ENCODE data around the gene SNX3. TPM values are rescaled to one million over a fixed set of nuclear protein-coding genes. Genes with fewer than 3 reads are reported as not detected.
"Not testable (repeated sequence)": the region's sequence is repeated elsewhere in the genome, so short reads cannot be mapped to it uniquely, and the experiment has no call there.

Gene SNX3
- total RNA-seq, 1 donor from 2014 or later = 78.0 TPM

GRCh38 chr6:108250240-108250866 lies 10.5 kb downstream of the SNX3 start:
- H3K27me3 Mint-ChIP-seq = no peaks in the 10 kb centered on the region
- H3K4me3 Mint-ChIP-seq = no peak overlapping the region
- H3K36me3 Mint-ChIP-seq (ENCODE audit: low read depth) = peaks cover 34% of the 10 kb centered on the region
- no peak for DNase-seq
- H3K4me1 Mint-ChIP-seq = peaks cover 20% of the 10 kb centered on the region
- no peak overlapping the region for H3K27ac Mint-ChIP-seq
- intact Hi-C loops (cut with micrococcal nuclease) = no loop called here
- H3K9me3 Mint-ChIP-seq = no peaks in the 10 kb centered on the region

DNA sequence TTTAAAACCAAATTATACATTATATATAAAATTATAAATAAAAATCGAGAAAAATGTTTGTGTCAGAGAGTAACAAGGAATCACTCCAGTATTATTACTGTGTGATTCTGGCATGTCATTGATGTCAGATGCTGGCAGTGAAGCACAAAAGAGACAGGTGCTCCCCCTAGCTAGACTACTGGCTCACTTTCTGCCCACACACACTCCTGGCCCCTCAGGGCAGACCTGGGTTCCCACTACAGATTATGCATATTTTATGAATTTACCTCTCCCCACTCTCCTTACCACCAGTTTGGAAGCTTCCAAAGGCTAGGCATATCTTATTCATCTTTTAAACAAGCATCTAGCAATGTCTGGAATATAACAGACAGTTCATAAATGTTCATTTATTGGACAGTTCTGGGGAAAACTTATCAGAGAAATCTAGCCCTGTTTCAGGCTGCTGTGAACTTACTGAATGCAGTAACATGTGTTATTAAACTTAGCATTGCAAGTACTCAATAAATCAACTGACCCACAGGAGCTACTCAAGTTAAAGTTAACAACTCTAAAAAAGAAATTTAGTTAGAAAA lies 12.8 kb downstream of the SNX3 start:
- H3K9me3 Mint-ChIP-seq = no peaks in the 10 kb centered on the region
- H3K36me3 Mint-ChIP-seq (ENCODE audit: low read depth) = peaks cover 44% of the 10 kb centered on the region
- H3K27me3 Mint-ChIP-seq = no peaks in the 10 kb centered on the region
- DNase-seq = no peak
- no peak overlapping the region for H3K27ac Mint-ChIP-seq
- peaks cover 13% of the 10 kb centered on the region for H3K4me1 Mint-ChIP-seq
- intact Hi-C loops (cut with micrococcal nuclease) = no loop called here
- no peak overlapping the region for H3K4me3 Mint-ChIP-seq

GRCh38 chr6:108245095-108245494 lies 15.7 kb downstream of the SNX3 start:
- peaks cover 47% of the 10 kb centered on the region for H3K36me3 Mint-ChIP-seq (ENCODE audit: low read depth)
- H3K9me3 Mint-ChIP-seq; H3K27me3 Mint-ChIP-seq; H3K4me1 Mint-ChIP-seq; intact Hi-C loops (cut with micrococcal nuclease); DNase-seq; H3K27ac Mint-ChIP-seq; H3K4me3 Mint-ChIP-seq: not testable (repeated sequence)

GRCh38 chr6:108243836-108244235 lies 17.0 kb downstream of the SNX3 start:
- intact Hi-C loops (cut with micrococcal nuclease) = no loop called here
- Mint-ChIP-seq H3K27me3 (no peaks in the 10 kb centered on the region), H3K4me1 (peaks cover 5% of the 10 kb centered on the region), H3K4me3 (no peak overlapping the region), H3K9me3 (no peaks in the 10 kb centered on the region), H3K27ac (no peak overlapping the region), H3K36me3 (ENCODE audit: low read depth) (peaks cover 57% of the 10 kb centered on the region)
- no peak for DNase-seq

- intact Hi-C loops (cut with micrococcal nuclease) = no loop called here
- DNase-seq = no peak
- Mint-ChIP-seq H3K4me1 (peaks cover 2% of the 10 kb centered on the region), H3K36me3 (ENCODE audit: low read depth) (peaks cover 52% of the 10 kb centered on the region), H3K4me3 (no peak overlapping the region), H3K9me3 (no peaks in the 10 kb centered on the region), H3K27ac (no peak overlapping the region), H3K27me3 (no peaks in the 10 kb centered on the region)
These were observed 18.1 kb downstream of the SNX3 start for GRCh38 chr6:108242721-108243120.

- Mint-ChIP-seq H3K4me1 (peaks cover 2% of the 10 kb centered on the region), H3K4me3 (no peak overlapping the region), H3K27ac (no peak overlapping the region), H3K9me3 (no peaks in the 10 kb centered on the region), H3K36me3 (ENCODE audit: low read depth) (peaks cover 52% of the 10 kb centered on the region), H3K27me3 (no peaks in the 10 kb centered on the region)
- intact Hi-C loops (cut with micrococcal nuclease) = no loop called here
- DNase-seq = no peak
These were observed 18.6 kb downstream of the SNX3 start for GRCh38 chr6:108242259-108242658.

GRCh38 chr6:108238322-108238721 lies 22.5 kb downstream of the SNX3 start:
- H3K27ac Mint-ChIP-seq = no peak overlapping the region
- peaks cover 34% of the 10 kb centered on the region for H3K36me3 Mint-ChIP-seq (ENCODE audit: low read depth)
- H3K4me3 Mint-ChIP-seq = no peak overlapping the region
- no peaks in the 10 kb centered on the region for H3K27me3 Mint-ChIP-seq
- no peaks in the 10 kb centered on the region for H3K4me1 Mint-ChIP-seq
- no peaks in the 10 kb centered on the region for H3K9me3 Mint-ChIP-seq
- DNase-seq = no peak
- intact Hi-C loops (cut with micrococcal nuclease) = no loop called here

GRCh38 chr6:108236791-108237190 lies 24.0 kb downstream of the SNX3 start:
- Mint-ChIP-seq H3K4me3 (no peak overlapping the region), H3K36me3 (ENCODE audit: low read depth) (peaks cover 24% of the 10 kb centered on the region), H3K9me3 (no peaks in the 10 kb centered on the region), H3K4me1 (no peaks in the 10 kb centered on the region), H3K27me3 (no peaks in the 10 kb centered on the region), H3K27ac (no peak overlapping the region)
- intact Hi-C loops (cut with micrococcal nuclease) = no loop called here
- no peak for DNase-seq

DNA sequence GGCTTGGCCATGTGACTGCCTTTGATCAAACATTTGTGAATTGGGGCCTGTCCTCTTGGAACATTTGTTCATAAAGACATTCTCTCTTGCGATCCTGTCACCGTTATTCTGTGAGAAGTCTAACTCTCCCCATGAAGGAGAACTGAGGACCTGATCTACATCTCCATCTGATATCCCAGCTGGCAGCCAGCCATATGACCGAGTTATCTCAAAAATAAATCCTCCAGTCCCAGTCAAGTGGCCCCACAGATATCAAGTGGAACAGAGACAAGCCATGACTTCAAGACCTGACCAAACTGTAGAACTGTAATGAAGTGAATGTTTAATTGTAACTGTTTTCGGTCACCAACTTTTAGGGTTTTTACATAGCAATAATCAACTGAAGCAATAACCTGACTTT lies 25.7 kb downstream of the SNX3 start:
- Mint-ChIP-seq H3K4me1 (no peaks in the 10 kb centered on the region), H3K36me3 (ENCODE audit: low read depth) (peaks cover 16% of the 10 kb centered on the region)
- intact Hi-C loops (cut with micrococcal nuclease) = no loop called here

DNA sequence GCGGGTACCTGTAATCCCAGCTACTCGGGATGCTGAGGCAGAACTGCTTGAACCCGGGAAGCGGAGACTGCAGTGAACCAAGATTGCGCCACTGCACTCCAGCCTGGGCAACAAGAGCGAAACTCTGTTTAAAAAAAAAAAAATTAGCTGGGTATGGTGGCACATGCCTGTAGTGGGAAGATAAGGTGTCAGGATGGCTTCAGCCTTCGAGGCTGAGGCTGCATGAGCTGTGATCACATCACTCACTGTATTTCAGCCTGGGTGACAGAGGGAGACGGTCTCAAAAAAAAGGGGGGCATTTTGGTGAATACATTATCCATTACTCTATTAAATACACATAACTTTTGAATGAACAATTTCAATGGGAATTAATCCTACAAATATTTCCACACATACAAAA lies 32.4 kb downstream of the SNX3 start:
- H3K4me1 Mint-ChIP-seq = no peaks in the 10 kb centered on the region
- DNase-seq = no peak
- no peak overlapping the region for H3K4me3 Mint-ChIP-seq
- intact Hi-C loops (cut with micrococcal nuclease) = no loop called here
- no peaks in the 10 kb centered on the region for H3K27me3 Mint-ChIP-seq
- H3K27ac Mint-ChIP-seq = no peak overlapping the region
- no peaks in the 10 kb centered on the region for H3K9me3 Mint-ChIP-seq
- peaks cover 6% of the 10 kb centered on the region for H3K36me3 Mint-ChIP-seq (ENCODE audit: low read depth)

More for the DNA sequence above, 25.7 kb downstream of the SNX3 start:
- Mint-ChIP-seq H3K9me3 (no peaks in the 10 kb centered on the region), H3K27ac (no peak overlapping the region), H3K27me3 (no peaks in the 10 kb centered on the region), H3K4me3 (no peak overlapping the region)
- DNase-seq = no peak

DNA sequence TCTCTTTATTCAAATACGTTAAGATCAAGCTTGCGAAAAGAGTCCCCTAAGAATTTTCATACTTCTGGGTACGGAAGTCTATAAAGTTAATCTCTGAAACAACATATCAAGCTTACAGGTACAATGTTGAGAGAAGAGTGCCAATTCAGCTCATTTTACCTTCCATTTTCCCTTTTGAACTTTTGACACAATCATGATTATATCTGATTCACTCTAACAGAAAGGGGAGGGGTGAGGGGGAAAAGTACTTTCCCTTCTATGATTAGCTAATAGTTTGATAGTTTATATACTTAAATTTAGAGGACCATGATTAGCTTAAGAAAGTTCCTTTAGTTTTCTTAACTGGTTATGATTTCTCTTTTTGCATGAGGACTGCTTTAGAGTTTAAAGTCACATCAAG lies 33.5 kb downstream of the SNX3 start:
- DNase-seq = no peak
- H3K27me3 Mint-ChIP-seq = no peaks in the 10 kb centered on the region
- H3K4me1 Mint-ChIP-seq = peaks cover 7% of the 10 kb centered on the region
- H3K4me3 Mint-ChIP-seq = no peak overlapping the region
- peaks cover 10% of the 10 kb centered on the region for H3K36me3 Mint-ChIP-seq (ENCODE audit: low read depth)
- intact Hi-C loops (cut with micrococcal nuclease) = no loop called here
- H3K9me3 Mint-ChIP-seq = no peaks in the 10 kb centered on the region
- H3K27ac Mint-ChIP-seq = no peak overlapping the region

- intact Hi-C loops (cut with micrococcal nuclease) = loop anchor here (2.0 kb wide), 1 partner anchor 38 kb away; the partner anchor contains the start of gene SNX3
- peak overlapping the region; percentile 6 for H3K4me3 Mint-ChIP-seq
- no peaks in the 10 kb centered on the region for H3K9me3 Mint-ChIP-seq
- H3K27ac Mint-ChIP-seq = peak overlapping the region; percentile 68
- peaks cover 35% of the 10 kb centered on the region for H3K36me3 Mint-ChIP-seq (ENCODE audit: low read depth)
- DNase-seq = no peak
- H3K4me1 Mint-ChIP-seq = peaks cover 11% of the 10 kb centered on the region
- H3K27me3 Mint-ChIP-seq = no peaks in the 10 kb centered on the region
These were observed 38.3 kb downstream of the SNX3 start for GRCh38 chr6:108222504-108222903.

- intact Hi-C loops (cut with micrococcal nuclease) = loop anchor here (2.0 kb wide), 1 partner anchor 39 kb away; the partner anchor contains the start of gene SNX3
- H3K9me3 Mint-ChIP-seq = no peaks in the 10 kb centered on the region
- peaks cover 35% of the 10 kb centered on the region for H3K36me3 Mint-ChIP-seq (ENCODE audit: low read depth)
- no peak overlapping the region for H3K4me3 Mint-ChIP-seq
- no peaks in the 10 kb centered on the region for H3K27me3 Mint-ChIP-seq
- peaks cover 11% of the 10 kb centered on the region for H3K4me1 Mint-ChIP-seq
- H3K27ac Mint-ChIP-seq = peak overlapping the region; percentile 68
- DNase-seq = no peak
These were observed 38.8 kb downstream of the SNX3 start for GRCh38 chr6:108222064-108222463.

DNA sequence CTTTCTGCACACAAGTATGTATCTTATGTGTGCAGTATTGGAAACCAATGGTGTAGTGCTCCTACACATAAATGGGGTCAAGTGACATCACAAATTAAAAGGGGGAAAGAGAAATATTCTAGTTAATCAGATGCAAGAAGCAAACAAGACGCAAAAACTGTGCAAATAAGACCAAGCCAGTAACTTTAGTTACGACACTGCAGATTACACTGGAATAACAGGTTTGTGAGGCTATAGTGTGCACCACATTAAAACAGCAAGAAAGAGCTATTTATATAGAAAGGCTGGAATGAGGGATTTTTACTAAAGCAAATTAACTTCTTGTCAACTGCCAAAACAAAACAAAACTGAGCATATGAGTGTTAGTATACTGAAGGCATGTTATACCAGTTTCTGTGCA lies 49.2 kb downstream of the SNX3 start:
- no peaks in the 10 kb centered on the region for H3K4me1 Mint-ChIP-seq
- H3K27ac Mint-ChIP-seq = no peak overlapping the region
- H3K27me3 Mint-ChIP-seq = no peaks in the 10 kb centered on the region
- peaks cover 23% of the 10 kb centered on the region for H3K36me3 Mint-ChIP-seq (ENCODE audit: low read depth)
- no peak for DNase-seq
- no peak overlapping the region for H3K4me3 Mint-ChIP-seq
- no peaks in the 10 kb centered on the region for H3K9me3 Mint-ChIP-seq
- intact Hi-C loops (cut with micrococcal nuclease) = no loop called here

GRCh38 chr6:108210556-108210955 lies 50.3 kb downstream of the SNX3 start:
- no peak for DNase-seq
- Mint-ChIP-seq H3K27ac (no peak overlapping the region), H3K27me3 (no peaks in the 10 kb centered on the region), H3K4me1 (no peaks in the 10 kb centered on the region), H3K4me3 (no peak overlapping the region), H3K9me3 (no peaks in the 10 kb centered on the region), H3K36me3 (ENCODE audit: low read depth) (peaks cover 22% of the 10 kb centered on the region)
- intact Hi-C loops (cut with micrococcal nuclease) = no loop called here
